Measurements from ENCODE around the gene INSIG1. TPM values are rescaled to one million over a fixed set of nuclear protein-coding genes. Genes with fewer than 3 reads are reported as not detected.

The INSIG1 gene
- total RNA-seq, 4 donors from 2014 or later = 17.5 to 79.4 (median 29.8) TPM

GRCh38 chr7:155311826-155312537, 14.3 kb downstream of the INSIG1 start:
- Histone ChIP-seq H3K4me3 (replicated peaks in 1 of 3) (no peak overlapping the region), H3K9me3 (no peaks in the 10 kb centered on the region), H3K36me3 (peaks cover 8 to 11% of the 10 kb centered on the region in 2 donors), H3K27me3 (no peaks in the 10 kb centered on the region), H3K27ac (no peak overlapping the region), H3K4me1 (peaks cover 0 to 2% of the 10 kb centered on the region in 2 donors)
- 88 to 90% methylated on average over 8 of the region's 8 CpGs for WGBS, 2 donors
- intact Hi-C loops (cut with DNase I) = no loop called here
- no peak for TF ChIP-seq CTCF (IDR thresholded peaks at IDR 0.05)
- TF ChIP-seq POLR2A (IDR thresholded peaks at IDR 0.05) = no peak
- no peak for DNase-seq

- H3K27me3 ChIP-seq = no peaks in the 10 kb centered on the region
- TF ChIP-seq POLR2A (IDR thresholded peaks at IDR 0.05) (no peak), CTCF (IDR thresholded peaks at IDR 0.05) (no peak)
- 71 to 75% methylated on average over 6 to 7 of the region's 7 CpGs for WGBS, 2 donors
- H3K9me3 ChIP-seq = no peaks in the 10 kb centered on the region
- no peak overlapping the region for H3K27ac ChIP-seq
- no peak for DNase-seq
- no peaks in the 10 kb centered on the region for H3K4me1 ChIP-seq
- peaks cover 8 to 11% of the 10 kb centered on the region in 2 donors for H3K36me3 ChIP-seq
- intact Hi-C loops (cut with DNase I) = no loop called here
- H3K4me3 ChIP-seq (replicated peaks in 1 of 3) = no peak overlapping the region
Observed at GRCh38 chr7:155312633-155313032, 15.0 kb downstream of the INSIG1 start.

- Histone ChIP-seq H3K27ac (no peak overlapping the region), H3K4me1 (no peaks in the 10 kb centered on the region), H3K27me3 (no peaks in the 10 kb centered on the region), H3K36me3 (peaks cover 8 to 11% of the 10 kb centered on the region in 2 donors), H3K4me3 (replicated peaks in 1 of 3) (no peak overlapping the region), H3K9me3 (no peaks in the 10 kb centered on the region)
- no peak for DNase-seq
- intact Hi-C loops (cut with DNase I) = no loop called here
- TF ChIP-seq CTCF (IDR thresholded peaks at IDR 0.05) (no peak), POLR2A (IDR thresholded peaks at IDR 0.05) (no peak)
- 78 to 87% methylated on average over 7 to 8 of the region's 8 CpGs for WGBS, 2 donors
Observed at GRCh38 chr7:155313096-155313495, 15.4 kb downstream of the INSIG1 start.

- WGBS, 2 donors = 75 to 83% methylated on average over 8 of the region's 8 CpGs
Observed at GRCh38 chr7:155315977-155316376, 18.3 kb downstream of the INSIG1 start.

More at GRCh38 chr7:155315977-155316376, 18.3 kb downstream of the INSIG1 start:
- H3K9me3 ChIP-seq = no peaks in the 10 kb centered on the region
- intact Hi-C loops (cut with DNase I) = no loop called here
- no peak overlapping the region for H3K4me3 ChIP-seq (replicated peaks in 1 of 3)
- H3K36me3 ChIP-seq = no peaks in the 10 kb centered on the region
- no peaks in the 10 kb centered on the region for H3K27me3 ChIP-seq
- DNase-seq = no peak
- no peaks in the 10 kb centered on the region for H3K4me1 ChIP-seq
- no peak overlapping the region for H3K27ac ChIP-seq
- TF ChIP-seq POLR2A (IDR thresholded peaks at IDR 0.05) = no peak
- TF ChIP-seq CTCF (IDR thresholded peaks at IDR 0.05) = no peak
